A549 treated with AZD9567 at 1 μM for 4 hours (cell line): ENCODE data around the gene BTBD8. TPM values are rescaled to one million over a fixed set of nuclear protein-coding genes. Genes with fewer than 3 reads are reported as not detected.

Experiments used
- total RNA-seq: library from RNA; stranded (reverse); fragments of 200-300 nt; extraction: Qiagen RNA extraction; gene quantifications from 5 replicates; pipeline ENCODE4 v1.2.3, GENCODE V29; 2022; ENCODE audit not compliant: insufficient read depth

BTBD8 gene
- total RNA-seq: 0.33 to 0.81 TPM (median 0.59 TPM) in 5 replicates

DNA sequence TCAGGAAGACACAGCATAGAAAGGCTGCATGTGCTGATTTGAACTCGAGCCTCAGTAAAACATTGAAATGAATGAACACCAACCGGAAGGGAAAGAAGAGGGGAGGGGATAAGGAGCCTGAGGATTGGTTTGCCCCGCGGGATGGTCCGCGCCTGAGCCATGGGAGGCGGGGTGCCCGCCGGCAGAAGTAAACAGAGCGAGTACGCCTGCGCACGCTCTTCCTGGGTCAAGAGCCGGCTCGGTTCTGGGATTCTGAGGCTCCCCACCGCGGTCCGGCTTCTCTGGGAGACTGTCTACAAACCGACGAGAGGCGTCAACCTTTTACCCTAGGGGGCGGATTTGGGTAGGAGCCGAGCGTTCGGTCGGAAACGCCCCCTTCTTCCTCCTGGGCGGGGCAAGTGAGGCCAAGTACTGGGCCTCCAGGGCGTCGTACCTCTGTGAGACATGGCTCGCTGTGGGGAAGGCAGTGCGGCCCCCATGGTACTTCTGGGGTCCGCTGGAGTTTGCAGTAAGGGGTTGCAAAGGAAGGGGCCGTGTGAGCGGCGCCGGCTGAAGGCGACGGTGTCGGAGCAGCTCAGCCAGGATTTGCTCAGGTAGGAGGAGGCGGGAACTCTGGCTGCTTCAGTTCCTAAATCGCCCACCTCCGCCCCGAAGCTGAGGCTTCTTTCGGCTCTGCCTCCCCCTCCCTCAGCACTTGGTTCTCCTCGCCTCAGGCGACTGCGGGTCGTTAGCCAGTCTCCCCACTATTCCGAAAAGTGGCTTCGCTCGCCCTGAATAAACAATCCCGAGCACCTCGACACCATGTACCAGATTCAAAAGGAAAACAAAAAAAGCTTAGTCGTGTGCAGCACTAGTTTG, at the start of gene BTBD8:
BTBD8 (plus strand) TSS at position 218 of the 858 bp plus-strand sequence; CDS start at position 445, 227 bp downstream.

DNA sequence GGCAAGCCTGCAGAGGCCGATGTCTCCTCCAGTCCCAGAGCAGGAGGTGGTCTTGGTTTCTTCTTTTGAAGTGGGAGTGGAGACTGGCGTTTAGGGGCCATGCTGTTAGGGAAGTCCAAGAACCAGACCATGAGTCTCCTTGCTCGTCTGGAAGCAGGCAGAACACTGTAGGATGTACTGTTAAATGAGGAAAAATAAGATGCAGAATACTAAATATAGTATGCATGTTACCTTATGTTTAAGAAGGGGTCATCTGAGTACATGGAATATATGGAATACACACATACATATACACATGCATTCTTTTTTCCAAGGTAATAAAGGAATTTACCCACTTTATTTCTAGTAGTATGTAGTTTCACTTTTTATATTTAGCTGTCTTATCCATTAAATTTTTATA, 4.8 kb upstream of the BTBD8 start, which contains the start of gene SETSIP:
SETSIP (minus strand) TSS at position 101 of the 400 bp plus-strand sequence; CDS start at position 101, 0 bp downstream.

DNA sequence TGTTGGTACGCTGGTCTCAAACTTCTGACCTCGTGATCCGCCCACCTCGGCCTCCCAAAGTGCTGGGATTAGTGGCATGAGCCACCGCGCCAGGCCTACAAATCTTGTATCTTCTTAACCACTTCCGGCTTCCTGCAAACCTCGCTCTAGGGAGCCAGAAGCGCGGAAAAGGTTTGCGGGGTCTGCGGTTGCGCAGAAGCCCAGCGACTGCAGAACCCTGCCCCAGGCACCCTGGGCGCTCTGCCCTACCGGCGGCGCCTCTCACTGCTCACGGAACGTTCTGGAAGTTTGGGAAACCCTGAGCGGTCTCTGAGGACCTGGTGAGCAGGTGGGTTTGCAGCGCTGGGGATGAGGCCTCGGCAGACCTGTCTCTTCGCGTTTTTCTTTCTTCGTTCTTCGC, 137.6 kb downstream of the BTBD8 start, which contains the start of gene C1orf146:
C1orf146 (plus strand) TSS at position 195 of the 400 bp plus-strand sequence. CDS start 13,506 bp downstream, outside the sequence.

Other genes starting within 250 kb of the BTBD8 start
- 4.3 to 16.4 TPM (median 5.4 TPM) in 5 replicates for gene TGFBR3, start 194.2 kb upstream of the BTBD8 start, total RNA-seq
- gene BRDT, start 130.9 kb upstream of the BTBD8 start, total RNA-seq: not detected in 5 replicates
- gene EPHX4, start 50.4 kb upstream of the BTBD8 start, total RNA-seq: 0.61 to 0.80 TPM (median 0.70 TPM) in 4 of 5 replicates, not detected in the other
- not detected in 5 replicates for gene SETSIP, start 4.9 kb upstream of the BTBD8 start, total RNA-seq
- gene C1orf146, start 137.6 kb downstream of the BTBD8 start, total RNA-seq: not detected in 5 replicates
- 3.7 to 8.7 TPM (median 7.1 TPM) in 5 replicates for gene GLMN, start 218.6 kb downstream of the BTBD8 start, total RNA-seq
- 9.6 to 12.6 TPM (median 11.0 TPM) in 5 replicates for gene RPAP2, start 218.7 kb downstream of the BTBD8 start, total RNA-seq